Keratinocyte (primary cell): ENCODE measurements around the gene GALNT9. TPM values are rescaled to one million over a fixed set of nuclear protein-coding genes. Genes with fewer than 3 reads are reported as not detected.

Experiments used
- DNase-seq: peaks from one replicate; pipeline ENCODE4 v3.0.0-alpha.2; 2011; ENCODE audit warnings: low read depth, missing footprints, low spot score
- FAIRE-seq: peaks from 2 replicates; lab custom pipeline; 2011; peaks lifted over from hg19 to GRCh38; lab: Jason Lieb, UNC
- H2AFZ ChIP-seq: 2 replicates; pipeline ENCODE4 v1.6.0; 2012; ENCODE audit warnings: low read length, control low read depth, inconsistent platforms; ENCODE audit not compliant: control insufficient read depth
- H3K27ac ChIP-seq: 2 replicates; pipeline ENCODE4 v1.5.1; 2011; ENCODE audit warnings: low read length; ENCODE audit not compliant: control insufficient read depth, insufficient read depth
- H3K27me3 ChIP-seq: 3 replicates; pipeline ENCODE4 v1.6.0; 2011; ENCODE audit warnings: low read length; ENCODE audit not compliant: control insufficient read depth, insufficient read depth; ENCODE audit errors: extremely low read depth
- H3K36me3 ChIP-seq, 2 experiments: 2 replicates in 1 of 2; 3 replicates in 1 of 2; pipeline ENCODE4 v1.5.1; 2011; ENCODE audit warnings: low read length in 2 of 2, mild to moderate bottlenecking in 1 of 2; ENCODE audit not compliant: control insufficient read depth in 2 of 2, insufficient read depth in 2 of 2; ENCODE audit errors: extremely low read depth in 1 of 2
- H3K4me1 ChIP-seq: 3 replicates; pipeline ENCODE4 v1.5.1; 2011; ENCODE audit warnings: low read length; ENCODE audit not compliant: control insufficient read depth, insufficient read depth; ENCODE audit errors: extremely low read depth
- H3K4me2 ChIP-seq: 3 replicates; pipeline ENCODE4 v1.6.0; 2011; ENCODE audit warnings: low read depth, low read length; ENCODE audit not compliant: control insufficient read depth, insufficient read depth; ENCODE audit errors: extremely low read depth
- H3K4me3 ChIP-seq, 3 experiments: fragments of 200-600 bp in 1 of 3; sonication (generic) in 1 of 3; 2 replicates in 2 of 3; 3 replicates in 1 of 3; pipeline ENCODE4 v1.5.1; 2011 to 2016; ENCODE audit warnings: low read length in 3 of 3, mild to moderate bottlenecking in 3 of 3, control low read depth in 2 of 3, inconsistent platforms in 1 of 3, low read depth in 1 of 3, mixed read lengths in 1 of 3, mixed run types in 1 of 3, moderate library complexity in 1 of 3; ENCODE audit not compliant: control insufficient read depth in 2 of 3, insufficient read depth in 2 of 3; ENCODE audit errors: extremely low read depth in 1 of 3
- H3K79me2 ChIP-seq: 2 replicates; pipeline ENCODE4 v1.6.0; 2012; ENCODE audit warnings: low read length; ENCODE audit not compliant: control insufficient read depth, insufficient read depth
- H3K9ac ChIP-seq: 3 replicates; pipeline ENCODE4 v1.6.0; 2011; ENCODE audit warnings: low read length; ENCODE audit not compliant: control insufficient read depth, insufficient read depth; ENCODE audit errors: extremely low read depth
- H3K9me1 ChIP-seq: 3 replicates; pipeline ENCODE4 v1.6.0; 2011; ENCODE audit warnings: low read length; ENCODE audit not compliant: control insufficient read depth, insufficient read depth; ENCODE audit errors: extremely low read depth
- H3K9me3 ChIP-seq: 2 replicates; pipeline ENCODE4 v1.5.1; 2012; ENCODE audit warnings: low read depth, low read length; ENCODE audit not compliant: control insufficient read depth
- H4K20me1 ChIP-seq: 3 replicates; pipeline ENCODE4 v1.6.0; 2011; ENCODE audit warnings: low read length; ENCODE audit not compliant: control insufficient read depth, insufficient read depth; ENCODE audit errors: extremely low read depth
- CTCF ChIP-seq, 3 experiments: IDR thresholded peaks in 1 of 3; conservative IDR thresholded peaks in 1 of 3; optimal IDR thresholded peaks in 1 of 3; 2 replicates in 2 of 3; 3 replicates in 1 of 3; pipeline versions ENCODE3 to v1.5.1; 2011; ENCODE audit warnings: low read length in 3 of 3, mild to moderate bottlenecking in 3 of 3, moderate library complexity in 2 of 3, control low read depth in 1 of 3, inconsistent platforms in 1 of 3; ENCODE audit not compliant: insufficient read depth in 2 of 3; ENCODE audit errors: extremely low read depth in 1 of 3
- EZH2 ChIP-seq: IDR thresholded peaks from one replicate; pipeline ENCODE4 v1.6.1; 2012; ENCODE audit warnings: inconsistent platforms, mild to moderate bottlenecking, low read length, moderate library complexity
- dilution Hi-C: fragments of 300-500 bp; cut with MboI; formaldehyde crosslinking; loops from one replicate; pipeline ENCODE4 v1.7.0; 2020; ENCODE audit warnings: low sequenced_read_pairs; ENCODE audit not compliant: extremely low pct_ligation_motif_present
- polyA plus RNA-seq, 5 experiments: library from polyadenylated mRNA; depleted of rRNA in 3 of 5; stranded (reverse) in 3 of 5; stranded (forward) in 1 of 5; unstranded in 1 of 5; fragments of >200 nt; gene quantifications; 1 replicate in 1 of 5; 2 replicates in 3 of 5; 3 replicates in 1 of 5; pipeline versions ENCODE4 v1.2.1 to v1.2.3, GENCODE V29; 2011 to 2012; ENCODE audit warnings: missing spikeins in 2 of 5, low read depth in 1 of 5, low replicate concordance in 1 of 5

GALNT9 gene
- polyA plus RNA-seq, 1 donor (not counting 4 experiments of a cell fraction or from before 2014, with no cell fraction given): not detected

DNA sequence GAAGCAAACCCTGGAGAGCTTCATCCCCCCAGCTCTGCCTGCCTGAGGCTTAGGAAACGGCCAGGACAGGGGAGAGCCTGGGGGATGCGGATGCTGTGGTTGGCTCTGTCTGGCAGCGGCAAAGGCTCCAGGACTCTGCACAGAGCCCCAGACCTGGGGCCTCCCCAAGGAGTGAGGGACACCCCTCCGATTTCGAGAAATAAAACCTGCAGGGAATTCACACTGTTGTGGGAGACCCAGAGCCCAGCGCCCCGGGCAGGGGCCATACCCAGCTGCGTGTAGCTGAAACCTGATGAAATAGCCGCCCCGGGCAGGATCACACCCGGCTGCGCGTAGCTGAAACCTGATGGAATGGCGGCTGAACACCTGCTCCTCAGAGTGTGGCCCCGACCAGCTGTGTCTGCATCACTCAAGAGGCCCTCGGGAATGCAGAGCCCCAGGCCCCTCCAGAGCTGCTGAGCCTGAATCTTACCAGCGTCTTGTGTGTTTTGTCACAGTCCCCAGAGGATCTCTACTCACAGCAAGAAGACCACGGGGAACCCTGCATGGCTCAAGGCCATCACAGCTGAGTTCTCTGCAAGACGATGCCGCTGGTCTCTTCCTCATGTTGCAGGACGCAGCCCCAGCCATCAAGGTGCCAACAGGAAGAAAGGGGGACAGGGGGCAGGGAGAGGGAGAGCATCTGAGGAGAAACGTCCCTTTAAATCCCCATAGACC is 46.5 kb upstream of the GALNT9 start:
- no peaks in the 10 kb centered on the region for H3K9me1 ChIP-seq

GRCh38 chr12:132374612-132375445 is 45.4 kb upstream of the GALNT9 start:
- peaks cover 2% of the 10 kb centered on the region for H3K9me3 ChIP-seq
- FAIRE-seq: no peak
- no peaks in the 10 kb centered on the region for H3K4me1 ChIP-seq
- H3K79me2 ChIP-seq: no peaks in the 10 kb centered on the region
- no peak overlapping the region for H3K4me2 ChIP-seq
- H4K20me1 ChIP-seq: no peaks in the 10 kb centered on the region
- no peaks in the 10 kb centered on the region for H3K36me3 ChIP-seq
- no peak overlapping the region for H3K9ac ChIP-seq
- peaks cover 20% of the 10 kb centered on the region for H3K27me3 ChIP-seq
- H3K27ac ChIP-seq: no peak overlapping the region
- H3K4me3 ChIP-seq: no peak overlapping the region
- dilution Hi-C loops: no loop called here
- no peak overlapping the region for H2AFZ ChIP-seq
- no peak for TF ChIP-seq EZH2
- TF ChIP-seq CTCF (optimal IDR thresholded peaks at IDR 0.05 in 1 of 3, IDR thresholded peaks at IDR 0.05 in 1 of 3, conservative IDR thresholded peaks at IDR 0.05 in 1 of 3; ENCODE audit: extremely low read depth in 1 of 3, insufficient read depth in 2 of 3, low read length in 3 of 3): no peak
- no peaks in the 10 kb centered on the region for H3K9me1 ChIP-seq
- DNase-seq: no peak

More for the DNA sequence above, 46.5 kb upstream of the GALNT9 start:
- no peak overlapping the region for H3K4me2 ChIP-seq
- peaks cover 29% of the 10 kb centered on the region for H3K27me3 ChIP-seq
- no peaks in the 10 kb centered on the region for H3K79me2 ChIP-seq
- FAIRE-seq (no peak), DNase-seq (no peak)
- no peak overlapping the region for H3K9ac ChIP-seq
- H4K20me1 ChIP-seq: no peaks in the 10 kb centered on the region
- no peak overlapping the region for H2AFZ ChIP-seq
- no peaks in the 10 kb centered on the region for H3K36me3 ChIP-seq
- no peaks in the 10 kb centered on the region for H3K4me1 ChIP-seq
- dilution Hi-C loops: no loop called here
- peaks cover 2% of the 10 kb centered on the region for H3K9me3 ChIP-seq
- no peak overlapping the region for H3K4me3 ChIP-seq
- no peak overlapping the region for H3K27ac ChIP-seq
- no peak for TF ChIP-seq EZH2
- TF ChIP-seq CTCF (optimal IDR thresholded peaks at IDR 0.05 in 1 of 3, IDR thresholded peaks at IDR 0.05 in 1 of 3, conservative IDR thresholded peaks at IDR 0.05 in 1 of 3; ENCODE audit: extremely low read depth in 1 of 3, insufficient read depth in 2 of 3, low read length in 3 of 3): no peak
